ENCODE results near the gene EPHA8. TPM values are rescaled to one million over a fixed set of nuclear protein-coding genes. Genes with fewer than 3 reads are reported as not detected.
A peak's percentile ranks its signal among the peaks of the same experiment; 100 is the strongest.

The EPHA8 gene
- total and polyA plus RNA-seq, 5 donors: not detected

GRCh38 chr1:22608361-22608760 is 45.1 kb downstream of the EPHA8 start:
- Histone ChIP-seq H3K27me3 (ENCODE audit: control insufficient read depth, insufficient read depth) (no peaks in the 10 kb centered on the region), H3K9me3 (ENCODE audit: control insufficient read depth, low read length) (no peaks in the 10 kb centered on the region), H3K4me3 (ENCODE audit: low read length) (no peak overlapping the region), H3K4me1 (ENCODE audit: control insufficient read depth, insufficient read depth, low read length) (no peaks in the 10 kb centered on the region), H3K27ac (ENCODE audit: low read length) (no peak overlapping the region)
- DNase-seq (no peak), ATAC-seq (no peak)
- whole genome bisulfite sequencing: 60% methylated on average over 3 of the region's 3 CpGs
- intact Hi-C loops (cut with DNase I): no loop called here

GRCh38 chr1:22609291-22609690 is 46.0 kb downstream of the EPHA8 start:
- 18% methylated on average over 6 of the region's 6 CpGs for WGBS
- no peak overlapping the region for H3K27ac ChIP-seq (ENCODE audit: low read length)
- no peak for DNase-seq
- no peaks in the 10 kb centered on the region for H3K27me3 ChIP-seq (ENCODE audit: control insufficient read depth, insufficient read depth)
- H3K4me3 ChIP-seq (ENCODE audit: low read length): no peak overlapping the region
- no peaks in the 10 kb centered on the region for H3K9me3 ChIP-seq (ENCODE audit: control insufficient read depth, low read length)
- intact Hi-C loops (cut with DNase I): no loop called here
- no peak for ATAC-seq
- H3K4me1 ChIP-seq (ENCODE audit: control insufficient read depth, insufficient read depth, low read length): no peaks in the 10 kb centered on the region

- H3K4me3 ChIP-seq (ENCODE audit: low read length): no peak overlapping the region
- peak in 2 of 3 donors; percentile 45 to 84 for DNase-seq
- no peaks in the 10 kb centered on the region for H3K27me3 ChIP-seq (ENCODE audit: control insufficient read depth, insufficient read depth)
- H3K4me1 ChIP-seq (ENCODE audit: control insufficient read depth, insufficient read depth, low read length): no peaks in the 10 kb centered on the region
- 21% methylated on average over 7 of the region's 7 CpGs for WGBS
- ATAC-seq: peak; percentile 31 to 36
- intact Hi-C loops (cut with DNase I): no loop called here
- H3K9me3 ChIP-seq (ENCODE audit: control insufficient read depth, low read length): no peaks in the 10 kb centered on the region
- no peak overlapping the region for H3K27ac ChIP-seq (ENCODE audit: low read length)
These were observed 48.2 kb downstream of the EPHA8 start for GRCh38 chr1:22611530-22611947.

- DNase-seq (no peak), ATAC-seq (no peak)
- Histone ChIP-seq H3K4me3 (ENCODE audit: low read length) (no peak overlapping the region), H3K27me3 (ENCODE audit: control insufficient read depth, insufficient read depth) (no peaks in the 10 kb centered on the region), H3K9me3 (ENCODE audit: control insufficient read depth, low read length) (no peaks in the 10 kb centered on the region), H3K27ac (ENCODE audit: low read length) (no peak overlapping the region), H3K4me1 (ENCODE audit: control insufficient read depth, insufficient read depth, low read length) (no peaks in the 10 kb centered on the region)
- intact Hi-C loops (cut with DNase I): no loop called here
- WGBS: 45% methylated on average over 12 of the region's 12 CpGs
These were observed 49.6 kb downstream of the EPHA8 start for GRCh38 chr1:22612671-22613571.

GRCh38 chr1:22613572-22613918 is 50.3 kb downstream of the EPHA8 start:
- DNase-seq (no peak), ATAC-seq (no peak)
- Histone ChIP-seq H3K27ac (ENCODE audit: low read length) (no peak overlapping the region), H3K4me1 (ENCODE audit: control insufficient read depth, insufficient read depth, low read length) (no peaks in the 10 kb centered on the region), H3K27me3 (ENCODE audit: control insufficient read depth, insufficient read depth) (no peaks in the 10 kb centered on the region), H3K4me3 (ENCODE audit: low read length) (no peak overlapping the region), H3K9me3 (ENCODE audit: control insufficient read depth, low read length) (no peaks in the 10 kb centered on the region)
- 59% methylated on average over 5 of the region's 5 CpGs for WGBS
- intact Hi-C loops (cut with DNase I): no loop called here

- Histone ChIP-seq H3K4me1 (ENCODE audit: control insufficient read depth, insufficient read depth, low read length) (no peaks in the 10 kb centered on the region), H3K27me3 (ENCODE audit: control insufficient read depth, insufficient read depth) (no peaks in the 10 kb centered on the region), H3K27ac (ENCODE audit: low read length) (no peak overlapping the region), H3K4me3 (ENCODE audit: low read length) (no peak overlapping the region), H3K9me3 (ENCODE audit: control insufficient read depth, low read length) (no peaks in the 10 kb centered on the region)
- no peak for DNase-seq
- 47% methylated on average over 12 of the region's 12 CpGs for WGBS
- intact Hi-C loops (cut with DNase I): no loop called here
- no peak for ATAC-seq
These were observed 50.7 kb downstream of the EPHA8 start for GRCh38 chr1:22613951-22614350.

- Histone ChIP-seq H3K27ac (ENCODE audit: low read length) (no peak overlapping the region), H3K27me3 (ENCODE audit: control insufficient read depth, insufficient read depth) (no peaks in the 10 kb centered on the region), H3K4me3 (ENCODE audit: low read length) (no peak overlapping the region), H3K9me3 (ENCODE audit: control insufficient read depth, low read length) (no peaks in the 10 kb centered on the region), H3K4me1 (ENCODE audit: control insufficient read depth, insufficient read depth, low read length) (no peaks in the 10 kb centered on the region)
- whole genome bisulfite sequencing: 60% methylated on average over 2 of the region's 2 CpGs
- ATAC-seq (no peak), DNase-seq (no peak)
- intact Hi-C loops (cut with DNase I): no loop called here
These were observed 52.6 kb downstream of the EPHA8 start for GRCh38 chr1:22615886-22616285.

GRCh38 chr1:22616571-22616970 is 53.3 kb downstream of the EPHA8 start:
- ATAC-seq (no peak), DNase-seq (no peak)
- Histone ChIP-seq H3K9me3 (ENCODE audit: control insufficient read depth, low read length) (no peaks in the 10 kb centered on the region), H3K4me3 (ENCODE audit: low read length) (no peak overlapping the region), H3K4me1 (ENCODE audit: control insufficient read depth, insufficient read depth, low read length) (no peaks in the 10 kb centered on the region), H3K27ac (ENCODE audit: low read length) (no peak overlapping the region), H3K27me3 (ENCODE audit: control insufficient read depth, insufficient read depth) (no peaks in the 10 kb centered on the region)
- WGBS: 46% methylated on average over 11 of the region's 11 CpGs
- intact Hi-C loops (cut with DNase I): no loop called here

- no peaks in the 10 kb centered on the region for H3K9me3 ChIP-seq (ENCODE audit: control insufficient read depth, low read length)
- no peaks in the 10 kb centered on the region for H3K4me1 ChIP-seq (ENCODE audit: control insufficient read depth, insufficient read depth, low read length)
- intact Hi-C loops (cut with DNase I): no loop called here
- WGBS: 42% methylated on average over 16 of the region's 16 CpGs
- ATAC-seq (no peak), DNase-seq (no peak)
- no peaks in the 10 kb centered on the region for H3K27me3 ChIP-seq (ENCODE audit: control insufficient read depth, insufficient read depth)
- H3K27ac ChIP-seq (ENCODE audit: low read length): no peak overlapping the region
- no peak overlapping the region for H3K4me3 ChIP-seq (ENCODE audit: low read length)
These were observed 54.8 kb downstream of the EPHA8 start for GRCh38 chr1:22618056-22618455.

GRCh38 chr1:22619252-22619651 is 56.0 kb downstream of the EPHA8 start:
- no peaks in the 10 kb centered on the region for H3K4me1 ChIP-seq (ENCODE audit: control insufficient read depth, insufficient read depth, low read length)
- no peak for DNase-seq
- H3K9me3 ChIP-seq (ENCODE audit: control insufficient read depth, low read length): no peaks in the 10 kb centered on the region
- ATAC-seq: no peak
- H3K27ac ChIP-seq (ENCODE audit: low read length): no peak overlapping the region
- 71% methylated on average over 7 of the region's 7 CpGs for WGBS
- H3K27me3 ChIP-seq (ENCODE audit: control insufficient read depth, insufficient read depth): no peaks in the 10 kb centered on the region
- intact Hi-C loops (cut with DNase I): no loop called here
- no peak overlapping the region for H3K4me3 ChIP-seq (ENCODE audit: low read length)

GRCh38 chr1:22619798-22620197 is 56.5 kb downstream of the EPHA8 start:
- H3K9me3 ChIP-seq (ENCODE audit: control insufficient read depth, low read length): no peaks in the 10 kb centered on the region
- intact Hi-C loops (cut with DNase I): loop anchor here in 1 of 4 donors (10.0 kb wide), 1 partner anchor 75 kb away; no protein-coding TSS in a partner anchor
- no peak for ATAC-seq
- no peak overlapping the region for H3K4me3 ChIP-seq (ENCODE audit: low read length)
- H3K27ac ChIP-seq (ENCODE audit: low read length): no peak overlapping the region
- no peaks in the 10 kb centered on the region for H3K27me3 ChIP-seq (ENCODE audit: control insufficient read depth, insufficient read depth)
- H3K4me1 ChIP-seq (ENCODE audit: control insufficient read depth, insufficient read depth, low read length): no peaks in the 10 kb centered on the region
- DNase-seq: no peak
- 59% methylated on average over 12 of the region's 12 CpGs for WGBS
